SK-N-MC (cell line): ENCODE results near the gene ZNF791.

Source experiments
- EZH2 ChIP-seq: fragments of 200-600 bp; sonication (generic); IDR thresholded peaks from one replicate; pipeline ENCODE4 v1.6.1; 2017; ENCODE audit warnings: antibody characterized with exemption
- FOXP2 ChIP-seq: optimal IDR thresholded peaks from 2 replicates; pipeline ENCODE3; 2011; ENCODE audit warnings: mild to moderate bottlenecking, moderate library complexity; ENCODE audit not compliant: insufficient read depth; ENCODE audit errors: extremely low read length, control extremely low read depth
- POLR2AphosphoS5 ChIP-seq: IDR thresholded peaks from 2 replicates; pipeline ENCODE4 v1.6.1; 2012; ENCODE audit warnings: mild to moderate bottlenecking, low read depth, low read length, borderline replicate concordance

- TF ChIP-seq POLR2AphosphoS5 (no peak), EZH2 (no peak), FOXP2 (no peak)
Observed at GRCh38 chr19:12564016-12564664, 46.6 kb upstream of the ZNF791 start.
